PFSK-1 (cell line): Measurements from ENCODE around the gene DACT2.

Experiments
- POLR2AphosphoS5 ChIP-seq: IDR thresholded peaks from 2 replicates; pipeline ENCODE4 v1.6.1; 2012; ENCODE audit warnings: low read depth, mild to moderate bottlenecking, control low read depth, low read length, moderate library complexity
- REST ChIP-seq, 2 experiments: IDR thresholded peaks; 2 replicates each; pipeline versions ENCODE4 v1.6.1 to v1.8.0; 2011 to 2012; ENCODE audit warnings: low read depth in 2 of 2, low read length in 2 of 2, control low read depth in 1 of 2, inconsistent platforms in 1 of 2, mild to moderate bottlenecking in 1 of 2, moderate library complexity in 1 of 2; ENCODE audit not compliant: insufficient read depth in 1 of 2
- SIN3A ChIP-seq: IDR thresholded peaks from 2 replicates; pipeline ENCODE4 v1.6.1; 2012; ENCODE audit warnings: mild to moderate bottlenecking, low read length, moderate library complexity, borderline replicate concordance; ENCODE audit not compliant: insufficient read depth
- TAF1 ChIP-seq: IDR thresholded peaks from 2 replicates; pipeline ENCODE4 v1.6.1; 2012; ENCODE audit warnings: low read length, control low read depth, borderline replicate concordance; ENCODE audit not compliant: insufficient read depth

GRCh38 chr6:168284187-168284586 is 35.4 kb downstream of the DACT2 start:
- TF ChIP-seq REST (IDR thresholded peaks at IDR 0.05; ENCODE audit: insufficient read depth in 1 of 2, low read depth in 2 of 2, low read length in 2 of 2) (no peak), TAF1 (no peak), SIN3A (no peak), POLR2AphosphoS5 (no peak)
